Gastroesophageal sphincter (tissue), 3 donors: Measurements from ENCODE around the gene KANSL1L.

ENCODE experiments used
- CTCF ChIP-seq, 4 experiments: fragments of 200-600 bp in 2 of 4; fragments of 450-650 bp in 2 of 4; sonication (generic) in 1 of 4; IDR thresholded peaks; one replicate each; pipeline ENCODE4 v1.5.1; 2017 to 2019; ENCODE audit warnings: antibody characterized with exemption in 4 of 4, mild to moderate bottlenecking in 2 of 4, moderate library complexity in 2 of 4
- EP300 ChIP-seq: sonication (generic); formaldehyde crosslinking; IDR thresholded peaks from one replicate; pipeline ENCODE4 v1.6.1; 2017; ENCODE audit warnings: antibody characterized with exemption, mild to moderate bottlenecking

GRCh38 chr2:210003359-210003758 is 167.8 kb downstream of the KANSL1L start:
- TF ChIP-seq CTCF (IDR thresholded peaks at IDR 0.05) (no peak), EP300 (no peak)
